ENCODE data around the gene COQ5.
"Not testable (repeated sequence)": the region's sequence is repeated elsewhere in the genome, so short reads cannot be mapped to it uniquely, and the experiment has no call there.

The COQ5 gene

DNA sequence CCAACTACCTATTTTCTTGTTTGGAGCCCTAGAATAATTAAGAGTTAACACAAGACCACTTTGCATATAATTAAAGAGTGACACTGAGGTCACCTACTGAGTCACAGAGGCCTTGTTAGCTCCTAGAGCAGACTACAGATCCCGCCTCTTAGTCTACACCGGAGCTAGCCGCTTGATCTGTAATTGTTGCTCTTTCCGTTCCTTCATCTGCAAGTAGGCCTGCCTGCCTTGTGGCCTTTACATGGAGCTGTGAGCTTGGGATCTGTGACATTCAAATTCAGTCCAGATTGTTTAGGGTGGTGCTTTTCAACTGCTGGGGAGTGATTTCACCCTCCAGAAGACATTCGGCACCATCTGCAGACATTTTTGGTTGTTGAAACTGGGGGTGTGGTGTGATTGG lies 38.6 kb downstream of the COQ5 start:
- no peaks in the 10 kb centered on the region for H3K9me3 ChIP-seq (ENCODE audit: severe bottlenecking)
- DNase-seq (ENCODE audit: low spot score) (no peak), ATAC-seq (ENCODE audit: low read depth) (no peak)
- H3K36me3 ChIP-seq (ENCODE audit: low read depth) = peaks cover 24% of the 10 kb centered on the region
- H3K27me3 ChIP-seq (ENCODE audit: insufficient read depth, poor library complexity, severe bottlenecking) = no peaks in the 10 kb centered on the region
- peaks cover 6% of the 10 kb centered on the region for H3K4me1 ChIP-seq (ENCODE audit: insufficient read depth, poor library complexity, severe bottlenecking)
- H3K4me3 ChIP-seq (ENCODE audit: severe bottlenecking) = no peak overlapping the region
- TF ChIP-seq, protein P1, sequence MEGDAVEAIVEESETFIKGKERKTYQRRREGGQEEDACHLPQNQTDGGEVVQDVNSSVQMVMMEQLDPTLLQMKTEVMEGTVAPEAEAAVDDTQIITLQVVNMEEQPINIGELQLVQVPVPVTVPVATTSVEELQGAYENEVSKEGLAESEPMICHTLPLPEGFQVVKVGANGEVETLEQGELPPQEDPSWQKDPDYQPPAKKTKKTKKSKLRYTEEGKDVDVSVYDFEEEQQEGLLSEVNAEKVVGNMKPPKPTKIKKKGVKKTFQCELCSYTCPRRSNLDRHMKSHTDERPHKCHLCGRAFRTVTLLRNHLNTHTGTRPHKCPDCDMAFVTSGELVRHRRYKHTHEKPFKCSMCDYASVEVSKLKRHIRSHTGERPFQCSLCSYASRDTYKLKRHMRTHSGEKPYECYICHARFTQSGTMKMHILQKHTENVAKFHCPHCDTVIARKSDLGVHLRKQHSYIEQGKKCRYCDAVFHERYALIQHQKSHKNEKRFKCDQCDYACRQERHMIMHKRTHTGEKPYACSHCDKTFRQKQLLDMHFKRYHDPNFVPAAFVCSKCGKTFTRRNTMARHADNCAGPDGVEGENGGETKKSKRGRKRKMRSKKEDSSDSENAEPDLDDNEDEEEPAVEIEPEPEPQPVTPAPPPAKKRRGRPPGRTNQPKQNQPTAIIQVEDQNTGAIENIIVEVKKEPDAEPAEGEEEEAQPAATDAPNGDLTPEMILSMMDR (IDR thresholded peaks at IDR 0.05; ENCODE audit: poor library complexity, severe bottlenecking) = no peak
- no peak overlapping the region for H3K27ac ChIP-seq (ENCODE audit: poor library complexity, severe bottlenecking)

DNA sequence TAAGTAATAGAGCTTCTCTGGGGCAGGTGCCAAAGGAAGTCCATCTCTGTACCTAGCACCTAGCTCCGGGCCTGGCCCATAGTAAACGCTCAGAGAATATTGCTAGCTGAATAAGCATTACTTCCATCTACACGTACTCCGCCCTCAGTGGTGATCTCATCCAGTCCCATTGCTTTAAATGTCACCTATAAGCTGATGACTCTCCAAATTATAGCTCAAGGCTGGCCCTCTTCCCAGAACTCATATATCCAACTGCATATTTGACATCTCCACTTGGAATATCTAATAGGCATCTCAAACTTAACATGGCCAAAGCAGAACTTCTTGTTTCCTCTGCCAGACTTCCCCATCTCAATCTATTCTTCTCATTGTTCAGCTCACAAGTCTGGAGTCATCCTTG lies 39.9 kb downstream of the COQ5 start:
- H3K4me1 ChIP-seq (ENCODE audit: insufficient read depth, poor library complexity, severe bottlenecking) = no peaks in the 10 kb centered on the region
- H3K36me3 ChIP-seq (ENCODE audit: low read depth) = peaks cover 24% of the 10 kb centered on the region
- DNase-seq (ENCODE audit: low spot score) = no peak
- TF ChIP-seq, protein P1 (IDR thresholded peaks at IDR 0.05; ENCODE audit: poor library complexity, severe bottlenecking) = no peak
- H3K27me3 ChIP-seq (ENCODE audit: insufficient read depth, poor library complexity, severe bottlenecking) = no peaks in the 10 kb centered on the region
- no peak overlapping the region for H3K4me3 ChIP-seq (ENCODE audit: severe bottlenecking)
- no peak for ATAC-seq (ENCODE audit: low read depth)
- no peak overlapping the region for H3K27ac ChIP-seq (ENCODE audit: poor library complexity, severe bottlenecking)
- no peaks in the 10 kb centered on the region for H3K9me3 ChIP-seq (ENCODE audit: severe bottlenecking)

DNA sequence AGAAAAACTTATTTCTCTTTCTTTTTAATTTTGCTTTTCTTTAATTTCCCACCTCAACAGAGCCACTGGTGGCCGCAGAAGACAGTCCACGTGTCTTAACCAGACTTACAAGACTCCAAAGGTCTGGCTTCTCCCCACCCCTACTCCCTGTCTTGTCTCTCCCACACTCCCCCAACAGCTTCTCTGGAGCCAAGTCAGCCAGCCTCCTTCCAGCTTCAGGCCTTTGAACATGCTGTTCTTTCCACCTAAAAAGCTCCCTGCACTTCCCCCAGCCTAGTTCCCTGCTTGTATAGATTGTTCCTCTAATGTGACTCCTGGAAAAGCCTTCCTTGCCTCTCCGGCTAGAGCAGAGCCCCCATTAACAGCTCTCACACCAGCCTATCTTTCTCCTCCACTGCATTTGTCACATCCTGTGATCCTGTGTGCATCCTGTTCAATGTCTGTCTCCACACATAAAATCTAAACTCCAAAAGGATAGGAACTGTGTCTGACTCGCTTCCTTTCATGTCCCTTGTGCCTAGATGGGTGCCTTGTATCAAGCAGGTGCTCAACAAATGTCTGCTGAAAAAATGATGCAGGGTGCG lies 40.8 kb downstream of the COQ5 start:
- ATAC-seq (ENCODE audit: low read depth) (no peak), DNase-seq (ENCODE audit: low spot score) (no peak)
- H3K9me3 ChIP-seq (ENCODE audit: severe bottlenecking) = no peaks in the 10 kb centered on the region
- TF ChIP-seq, protein P1 (IDR thresholded peaks at IDR 0.05; ENCODE audit: poor library complexity, severe bottlenecking) = no peak
- H3K4me3 ChIP-seq (ENCODE audit: severe bottlenecking) = no peak overlapping the region
- H3K27ac ChIP-seq (ENCODE audit: poor library complexity, severe bottlenecking) = no peak overlapping the region
- no peaks in the 10 kb centered on the region for H3K4me1 ChIP-seq (ENCODE audit: insufficient read depth, poor library complexity, severe bottlenecking)
- peaks cover 24% of the 10 kb centered on the region for H3K36me3 ChIP-seq (ENCODE audit: low read depth)
- H3K27me3 ChIP-seq (ENCODE audit: insufficient read depth, poor library complexity, severe bottlenecking) = no peaks in the 10 kb centered on the region

DNA sequence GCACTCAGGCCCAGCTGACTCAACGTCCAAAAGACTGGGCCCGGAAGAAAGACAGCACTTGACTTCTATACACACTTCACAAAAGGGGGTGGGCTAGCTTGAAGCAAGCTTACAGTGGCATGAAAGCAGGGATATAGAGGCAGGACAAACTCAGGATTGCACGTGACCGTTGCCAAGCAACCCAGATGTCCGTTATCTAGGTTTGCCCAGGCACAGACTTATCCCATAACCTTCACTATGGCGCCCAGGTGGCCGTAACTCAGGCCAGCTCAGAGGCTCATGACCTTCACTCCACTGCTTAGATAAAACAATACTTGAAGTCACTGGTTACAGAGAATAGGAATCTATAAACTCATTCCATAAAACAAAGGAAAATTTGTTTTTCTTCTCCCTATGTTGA lies 41.4 kb downstream of the COQ5 start:
- not testable (repeated sequence) for H3K9me3 ChIP-seq (ENCODE audit: severe bottlenecking); H3K4me3 ChIP-seq (ENCODE audit: severe bottlenecking); H3K4me1 ChIP-seq (ENCODE audit: insufficient read depth, poor library complexity, severe bottlenecking); ATAC-seq (ENCODE audit: low read depth); H3K27ac ChIP-seq (ENCODE audit: poor library complexity, severe bottlenecking); DNase-seq (ENCODE audit: low spot score); H3K27me3 ChIP-seq (ENCODE audit: insufficient read depth, poor library complexity, severe bottlenecking)
- peaks cover 24% of the 10 kb centered on the region for H3K36me3 ChIP-seq (ENCODE audit: low read depth)

DNA sequence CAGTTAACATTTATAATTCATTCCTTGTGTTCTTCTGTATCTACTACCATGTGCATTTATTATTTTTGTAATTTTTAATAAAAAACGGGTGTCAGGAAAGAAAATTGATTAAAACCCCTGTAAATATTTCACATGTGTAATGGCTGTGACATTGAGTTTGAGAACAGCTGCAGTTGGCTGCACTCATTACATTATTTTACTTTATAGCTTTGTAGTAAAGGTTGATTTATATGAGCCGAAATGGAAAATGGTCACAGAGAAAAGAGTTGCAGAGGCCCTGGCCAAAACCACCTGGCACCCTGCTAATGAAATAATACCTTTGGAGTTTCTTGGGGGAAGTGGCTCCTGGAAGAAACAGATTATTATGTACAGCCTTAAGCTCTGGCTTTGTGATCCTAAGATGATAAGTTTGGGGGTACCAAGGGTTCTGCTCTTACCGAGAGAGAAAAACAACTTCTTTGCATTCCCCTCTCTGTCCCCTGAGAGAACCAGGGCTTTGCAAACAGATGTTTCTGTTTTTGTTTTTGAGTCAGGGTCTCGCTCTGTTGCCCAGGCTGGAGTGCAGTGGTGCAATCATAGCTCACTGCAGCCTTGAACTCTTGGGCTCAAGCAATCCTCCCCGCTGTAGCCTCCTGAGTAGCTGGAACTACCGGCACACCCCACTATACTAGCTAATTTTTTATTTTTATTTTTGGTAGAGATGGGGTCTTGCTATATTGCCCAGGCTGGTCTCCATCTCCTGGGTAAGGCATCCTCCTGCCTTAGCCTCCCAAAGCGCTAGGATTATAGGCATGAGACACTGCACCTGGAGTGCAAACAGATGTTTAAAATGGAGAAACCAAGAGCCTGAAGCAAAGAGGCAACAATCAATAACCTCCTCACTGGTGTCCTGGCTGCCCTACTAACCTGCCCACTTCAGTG lies 42.7 kb downstream of the COQ5 start:
- Histone ChIP-seq H3K4me1 (ENCODE audit: insufficient read depth, poor library complexity, severe bottlenecking) (no peaks in the 10 kb centered on the region), H3K27ac (ENCODE audit: poor library complexity, severe bottlenecking) (no peak overlapping the region), H3K27me3 (ENCODE audit: insufficient read depth, poor library complexity, severe bottlenecking) (no peaks in the 10 kb centered on the region), H3K9me3 (ENCODE audit: severe bottlenecking) (no peaks in the 10 kb centered on the region), H3K36me3 (ENCODE audit: low read depth) (peaks cover 17% of the 10 kb centered on the region; the same call in 1 of the 2 replicates), H3K4me3 (ENCODE audit: severe bottlenecking) (no peak overlapping the region)
- TF ChIP-seq, protein P1 (IDR thresholded peaks at IDR 0.05; ENCODE audit: poor library complexity, severe bottlenecking) = no peak
- ATAC-seq (ENCODE audit: low read depth) (no peak), DNase-seq (ENCODE audit: low spot score) (no peak)

Measured in RWPE2 (cell line).